ENCODE measurements around the gene SAMD4B. TPM values are rescaled to one million over a fixed set of nuclear protein-coding genes. Genes with fewer than 3 reads are reported as not detected.

SAMD4B gene
- total RNA-seq, 6 experiments from 2014 or later = 23.0 to 45.6 (median 31.6) TPM

- no peak overlapping the region for H3K4me3 ChIP-seq
- H3K9me3 ChIP-seq = no peaks in the 10 kb centered on the region
- 57% methylated on average over 15 of the region's 35 CpGs for WGBS (ENCODE audit: insufficient coverage, low coverage, low lambda C conversion rate, missing lambda C conversion rate)
- TF ChIP-seq POLR2A (IDR thresholded peaks at IDR 0.05) (no peak), CTCF (IDR thresholded peaks at IDR 0.05) (no peak)
- no peaks in the 10 kb centered on the region for H3K27me3 ChIP-seq
- no peaks in the 10 kb centered on the region for H3K36me3 ChIP-seq
- DNase-seq = no peak
- intact Hi-C loops (cut with DNase I) = no loop called here
- ATAC-seq = no peak
- H3K4me1 ChIP-seq = peaks cover 0 to 12% (median 2%) of the 10 kb centered on the region in 4 donors
- H3K27ac ChIP-seq = no peak overlapping the region
Observed at GRCh38 chr19:39415111-39416046, 73.2 kb downstream of the SAMD4B start.

GRCh38 chr19:39416152-39417120, 74.2 kb downstream of the SAMD4B start:
- WGBS (ENCODE audit: insufficient coverage, low coverage, low lambda C conversion rate, missing lambda C conversion rate) = 60% methylated on average over 2 of the region's 27 CpGs
- Histone ChIP-seq H3K9me3 (no peaks in the 10 kb centered on the region), H3K36me3 (no peaks in the 10 kb centered on the region), H3K4me3 (no peak overlapping the region), H3K27me3 (no peaks in the 10 kb centered on the region), H3K27ac (no peak overlapping the region), H3K4me1 (peaks cover 0 to 9% (median 0%) of the 10 kb centered on the region in 4 donors)
- ATAC-seq (no peak), DNase-seq (no peak)
- intact Hi-C loops (cut with DNase I) = no loop called here
- TF ChIP-seq POLR2A (IDR thresholded peaks at IDR 0.05) (no peak), CTCF (IDR thresholded peaks at IDR 0.05) (no peak)

- no peak for TF ChIP-seq CTCF (IDR thresholded peaks at IDR 0.05)
- TF ChIP-seq POLR2A (IDR thresholded peaks at IDR 0.05) = no peak
- 92% methylated on average over 12 of the region's 30 CpGs for WGBS (ENCODE audit: insufficient coverage, low coverage, low lambda C conversion rate, missing lambda C conversion rate)
Observed at GRCh38 chr19:39417463-39418181, 75.4 kb downstream of the SAMD4B start.

GRCh38 chr19:39419003-39419402, 76.8 kb downstream of the SAMD4B start:
- TF ChIP-seq CTCF (IDR thresholded peaks at IDR 0.05) (no peak), POLR2A (IDR thresholded peaks at IDR 0.05) (no peak)
- H3K9me3 ChIP-seq = no peaks in the 10 kb centered on the region

More at GRCh38 chr19:39417463-39418181, 75.4 kb downstream of the SAMD4B start:
- no peaks in the 10 kb centered on the region for H3K27me3 ChIP-seq
- DNase-seq (no peak), ATAC-seq (no peak)
- H3K4me3 ChIP-seq = no peak overlapping the region
- H3K9me3 ChIP-seq = no peaks in the 10 kb centered on the region
- no peak overlapping the region for H3K27ac ChIP-seq
- intact Hi-C loops (cut with DNase I) = no loop called here
- H3K36me3 ChIP-seq = no peaks in the 10 kb centered on the region
- H3K4me1 ChIP-seq = peaks cover 0 to 5% (median 0%) of the 10 kb centered on the region in 4 donors

More at GRCh38 chr19:39419003-39419402, 76.8 kb downstream of the SAMD4B start:
- intact Hi-C loops (cut with DNase I) = no loop called here
- H3K4me3 ChIP-seq = no peak overlapping the region
- H3K27me3 ChIP-seq = no peaks in the 10 kb centered on the region
- no peaks in the 10 kb centered on the region for H3K36me3 ChIP-seq
- ATAC-seq (no peak), DNase-seq (no peak)
- H3K27ac ChIP-seq = no peak overlapping the region
- 72% methylated on average over 3 of the region's 9 CpGs for WGBS (ENCODE audit: insufficient coverage, low coverage, low lambda C conversion rate, missing lambda C conversion rate)
- no peaks in the 10 kb centered on the region for H3K4me1 ChIP-seq
